HCT116 (cell line): Measurements from ENCODE around the gene CRELD2. TPM values are rescaled to one million over a fixed set of nuclear protein-coding genes. Genes with fewer than 3 reads are reported as not detected.

ENCODE experiments used
- ATAC-seq: fragments of 200-7000 bp; cut with Tn5 transposase; 2 replicates; pipeline ENCODE4 v1.9.1; 2020; ENCODE audit warnings: mild to moderate bottlenecking, moderate library complexity
- BruUV-seq: library from RNA; stranded (reverse); fragments of 400-500 nt; replicated peaks from 2 replicates; lab custom pipeline; 2021; lab: Mats Ljungman, UMichigan
- CTCF ChIA-PET: fragments of 300-600 bp; sonication (Branson Sonifier 250); formaldehyde crosslinking; loops from one replicate; lab custom pipeline; 2021; ENCODE audit warnings: antibody characterized with exemption; lab: Charles Lee
- POLR2A ChIA-PET: fragments of 300-600, 350-600 bp; sonication (Branson Sonifier 250); formaldehyde crosslinking; loops from one replicate; lab custom pipeline; 2021; ENCODE audit warnings: antibody characterized with exemption; lab: Charles Lee
- RAD21 ChIA-PET, 2 experiments: fragments of 300-600 bp; sonication (Branson Sonifier 250); formaldehyde crosslinking; loops; one replicate each; lab custom pipeline; 2023; ENCODE audit warnings: low total read pairs in 2 of 2; ENCODE audit not compliant: uncharacterized antibody in 2 of 2, unreplicated experiment in 2 of 2, low non-redundant PET in 1 of 2; lab: Charles Lee
- DNase-seq: peaks from one replicate; pipeline ENCODE4 v3.0.0-alpha.2; 2010; ENCODE audit warnings: low read depth, low spot score
- H2AFZ ChIP-seq: fragments of 200-600 bp; shearing (Covaris generic), sonication (generic); 2 replicates; pipeline ENCODE4 v1.6.1; 2017; ENCODE audit warnings: low read depth, mixed run types, mixed read lengths, antibody characterized with exemption, low read length; ENCODE audit not compliant: poor library complexity, severe bottlenecking
- H3K27ac ChIP-seq: 2 replicates; pipeline ENCODE4 v1.5.1; 2012; ENCODE audit warnings: low read depth, low read length
- H3K27me3 ChIP-seq: fragments of 200-600 bp; sonication (generic); 2 replicates; pipeline ENCODE4 v1.6.1; 2016; ENCODE audit warnings: mixed run types, low read length, mixed read lengths; ENCODE audit not compliant: insufficient read depth
- H3K36me3 ChIP-seq, 2 experiments: fragments of 200-500 bp in 1 of 2; fragments of 200-600 bp in 1 of 2; sonication (Bioruptor generic) in 1 of 2; sonication (generic) in 1 of 2; 2 replicates each; pipeline versions ENCODE4 v1.5.1 to v1.6.1; 2014 to 2016; ENCODE audit warnings: low read length in 2 of 2, inconsistent platforms in 1 of 2, mixed read lengths in 1 of 2, mixed run types in 1 of 2; ENCODE audit not compliant: insufficient read depth in 2 of 2, control insufficient read depth in 1 of 2
- H3K4me1 ChIP-seq, 2 experiments: fragments of 200-600 bp in 1 of 2; sonication (generic) in 1 of 2; 2 replicates each; pipeline versions ENCODE4 v1.5.1 to v1.6.1; 2012 to 2017; ENCODE audit warnings: low read length in 2 of 2, inconsistent platforms in 1 of 2, mild to moderate bottlenecking in 1 of 2, mixed read lengths in 1 of 2, mixed run types in 1 of 2, moderate library complexity in 1 of 2; ENCODE audit not compliant: insufficient read depth in 2 of 2, control insufficient read depth in 1 of 2
- H3K4me2 ChIP-seq: fragments of 200-600 bp; sonication (generic); 2 replicates; pipeline ENCODE4 v1.6.1; 2017; ENCODE audit warnings: mixed run types, low read length, mixed read lengths
- H3K4me3 ChIP-seq, 2 experiments: fragments of 200-600 bp in 1 of 2; sonication (generic) in 1 of 2; replicated peaks in 1 of 2; 2 replicates each; pipeline ENCODE4 v1.5.1; 2011 to 2016; ENCODE audit warnings: low read length in 2 of 2, control low read depth in 1 of 2, low read depth in 1 of 2, mild to moderate bottlenecking in 1 of 2, mixed read lengths in 1 of 2, mixed run types in 1 of 2
- H3K79me2 ChIP-seq: fragments of 200-600 bp; sonication (generic); 2 replicates; pipeline ENCODE4 v1.6.1; 2017; ENCODE audit warnings: mild to moderate bottlenecking, mixed run types, low read length, moderate library complexity, mixed read lengths; ENCODE audit not compliant: insufficient read depth
- H3K9ac ChIP-seq: fragments of 200-600 bp; sonication (generic); 2 replicates; pipeline ENCODE4 v1.6.1; 2016; ENCODE audit warnings: low read length, mixed read lengths
- H3K9me2 ChIP-seq: fragments of 200-600 bp; sonication (generic), shearing (Covaris generic); 2 replicates; pipeline ENCODE4 v1.6.1; 2017; ENCODE audit warnings: mixed run types, mild to moderate bottlenecking, moderate library complexity; ENCODE audit not compliant: insufficient read depth
- H3K9me3 ChIP-seq, 2 experiments: fragments of 200-500 bp in 1 of 2; fragments of 200-600 bp in 1 of 2; sonication (Bioruptor generic) in 1 of 2; sonication (generic) in 1 of 2; 2 replicates each; pipeline ENCODE4 v1.6.1; 2014 to 2017; ENCODE audit warnings: low read length in 2 of 2, mixed read lengths in 2 of 2, inconsistent platforms in 1 of 2, low read depth in 1 of 2, mild to moderate bottlenecking in 1 of 2, mixed run types in 1 of 2, moderate library complexity in 1 of 2; ENCODE audit not compliant: control insufficient read depth in 1 of 2, insufficient read depth in 1 of 2
- H4K20me1 ChIP-seq: fragments of 200-600 bp; sonication (generic), shearing (Covaris generic); 2 replicates; pipeline ENCODE4 v1.6.1; 2017; ENCODE audit warnings: mixed run types, mild to moderate bottlenecking, moderate library complexity; ENCODE audit not compliant: insufficient read depth
- ATF3 ChIP-seq: IDR thresholded peaks from 2 replicates; pipeline ENCODE4 v1.6.1; 2012
- CBX3 ChIP-seq: IDR thresholded peaks from 2 replicates; pipeline ENCODE4 v1.6.1; 2012; ENCODE audit warnings: low read depth
- CTCF ChIP-seq, 3 experiments: fragments of 200-600 bp in 1 of 3; sonication (generic) in 1 of 3; IDR thresholded peaks in 2 of 3; conservative IDR thresholded peaks in 1 of 3; 2 replicates each; pipeline ENCODE4 v1.5.1; 2012 to 2017; ENCODE audit warnings: low read depth in 2 of 3, low read length in 2 of 3, antibody characterized with exemption in 1 of 3, borderline replicate concordance in 1 of 3, control low read depth in 1 of 3, mild to moderate bottlenecking in 1 of 3, mixed read lengths in 1 of 3, mixed run types in 1 of 3, moderate library complexity in 1 of 3; ENCODE audit not compliant: insufficient read depth in 1 of 3
- EGR1 ChIP-seq: IDR thresholded peaks from 2 replicates; pipeline ENCODE4 v1.6.1; 2012; ENCODE audit warnings: low read depth
- ELF1 ChIP-seq: IDR thresholded peaks from 2 replicates; pipeline ENCODE4 v1.6.1; 2012; ENCODE audit warnings: low read depth, borderline replicate concordance
- EZH2phosphoT487 ChIP-seq: fragments of 200-600 bp; IDR thresholded peaks from 2 replicates; pipeline ENCODE4 v1.6.1; 2018; ENCODE audit warnings: antibody characterized with exemption, borderline replicate concordance
- FOSL1 ChIP-seq: IDR thresholded peaks from 2 replicates; pipeline ENCODE4 v1.6.1; 2012; ENCODE audit warnings: low read depth
- JUND ChIP-seq: IDR thresholded peaks from 2 replicates; pipeline ENCODE4 v1.6.1; 2012
- SIN3A ChIP-seq: IDR thresholded peaks from 2 replicates; pipeline ENCODE4 v1.6.1; 2012; ENCODE audit warnings: low read depth
- YY1 ChIP-seq: IDR thresholded peaks from 2 replicates; pipeline ENCODE4 v1.6.1; 2011; ENCODE audit warnings: low read length, low read depth, moderate library complexity, mild to moderate bottlenecking; ENCODE audit not compliant: insufficient replicate concordance; ENCODE audit errors: extremely low read depth
- ZFX ChIP-seq: fragments of 450-650 bp; IDR thresholded peaks from 2 replicates; pipeline ENCODE4 v1.6.1; 2017
- ZNF274 ChIP-seq: fragments of 200-500 bp; sonication (Bioruptor generic); IDR thresholded peaks from 2 replicates; pipeline ENCODE4 v1.6.1; 2014; ENCODE audit warnings: mild to moderate bottlenecking, low read depth, low read length, inconsistent platforms
- intact Hi-C: fragments of 100-400 bp; cut with micrococcal nuclease; formaldehyde crosslinking; loops from 2 replicates; pipeline ENCODE4 v1.10.0; 2022
- total RNA-seq: library from RNA; stranded (reverse); gene quantifications from one replicate; pipeline ENCODE4 v1.2.1, GENCODE V29; 2021; ENCODE audit not compliant: unreplicated experiment

Gene CRELD2
- total RNA-seq, 1 experiment from 2014 or later: 45.8 TPM

- TF ChIP-seq CTCF (IDR thresholded peaks at IDR 0.05 in 2 of 3, conservative IDR thresholded peaks at IDR 0.05 in 1 of 3; ENCODE audit: borderline replicate concordance in 1 of 3, insufficient read depth in 1 of 3, low read depth in 2 of 3, low read length in 2 of 3): no peak
- no peak for TF ChIP-seq JUND
- TF ChIP-seq FOSL1: no peak
- TF ChIP-seq YY1: no peak
- TF ChIP-seq EGR1: no peak
- no peak for TF ChIP-seq SIN3A
- no peak for TF ChIP-seq EZH2phosphoT487
Measured at GRCh38 chr22:49928185-49928495, 9.7 kb downstream of the CRELD2 start (continued).

GRCh38 chr22:49928555-49929210, 10.2 kb downstream of the CRELD2 start:
- TF ChIP-seq ELF1: no peak
- TF ChIP-seq CBX3: no peak
- no peak for TF ChIP-seq JUND
- no peak for TF ChIP-seq ATF3
- no peak for TF ChIP-seq ZFX
- TF ChIP-seq ZNF274: no peak
- Histone ChIP-seq H3K9me2 (no peaks in the 10 kb centered on the region), H3K27ac (no peak overlapping the region), H3K4me2 (no peak overlapping the region), H3K36me3 (no peaks in the 10 kb centered on the region), H3K79me2 (no peaks in the 10 kb centered on the region), H3K4me3 (no peak overlapping the region), H2AFZ (no peak overlapping the region), H4K20me1 (no peaks in the 10 kb centered on the region), H3K27me3 (no peaks in the 10 kb centered on the region), H3K9me3 (no peaks in the 10 kb centered on the region), H3K4me1 (peaks cover 9 to 26% of the 10 kb centered on the region in 2 experiments; a peak in 3 of 4 replicates), H3K9ac (no peak overlapping the region)
- no TSS peak for BruUV-seq
- DNase-seq: no peak
- ChIA-PET RAD21 (no interaction called here), CTCF (interaction anchor here (2.3 kb wide), 1 partner anchor 102 kb away, joined by 8 read pairs; no protein-coding TSS in a partner anchor), POLR2A (no interaction called here)
- ATAC-seq: no peak
- intact Hi-C loops: no loop called here
